Erythroblast (primary cell): ENCODE results near the gene CTIF.

ENCODE experiments used
- DNase-seq, 2 experiments: peaks; one replicate each; lab custom pipeline; 2025; lab: John Stamatoyannopoulos, UW
- GATA1 ChIP-seq: IDR thresholded peaks from 2 replicates; pipeline ENCODE4 v1.6.1; 2011; ENCODE audit warnings: low read depth, mild to moderate bottlenecking, control low read depth, low read length, moderate library complexity
- POLR2A ChIP-seq: IDR thresholded peaks from 2 replicates; pipeline ENCODE4 v1.6.1; 2011; ENCODE audit warnings: mild to moderate bottlenecking, low read length

Gene CTIF

DNA sequence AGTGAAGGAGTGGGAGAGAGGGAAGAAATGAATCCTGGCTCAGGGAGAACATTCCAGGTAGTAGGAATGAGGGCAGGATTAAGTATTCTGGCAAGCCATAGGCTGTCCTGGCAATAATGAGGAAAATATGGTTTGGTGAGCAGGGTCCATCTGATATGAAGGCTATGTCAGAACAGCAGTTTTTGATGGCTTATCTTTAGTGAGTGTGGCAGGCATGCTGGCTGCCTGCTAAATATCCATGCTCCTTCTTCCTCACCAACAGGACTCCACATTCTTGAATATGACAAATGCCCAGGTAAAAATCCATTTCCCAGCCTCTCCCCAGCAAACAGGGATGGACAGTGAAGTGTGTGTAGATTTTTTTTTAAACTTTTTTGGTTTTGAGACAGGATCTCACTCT lies 13.2 kb upstream of the CTIF start:
- TF ChIP-seq GATA1: no peak
- no peak for TF ChIP-seq POLR2A
- no peak for DNase-seq

DNA sequence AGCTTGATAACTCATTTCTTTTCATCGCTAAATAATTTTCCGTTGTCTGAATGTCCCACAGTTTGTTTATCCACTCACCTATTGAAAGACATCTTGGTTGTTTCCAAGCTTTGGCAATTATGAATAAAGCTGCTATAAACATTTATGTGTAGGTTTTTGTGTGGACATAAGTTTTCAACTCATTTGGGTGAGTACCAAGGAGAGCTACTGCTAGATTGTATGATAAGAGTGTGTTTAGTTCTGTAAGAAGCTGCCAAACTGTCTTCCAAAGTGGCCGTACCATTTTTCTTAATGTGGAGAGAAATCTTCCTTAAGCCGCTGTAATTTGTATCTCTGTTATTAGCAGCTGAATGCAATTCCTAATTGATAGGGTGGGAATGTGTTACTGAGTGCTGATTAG lies 11.4 kb upstream of the CTIF start:
- no peak for DNase-seq

DNA sequence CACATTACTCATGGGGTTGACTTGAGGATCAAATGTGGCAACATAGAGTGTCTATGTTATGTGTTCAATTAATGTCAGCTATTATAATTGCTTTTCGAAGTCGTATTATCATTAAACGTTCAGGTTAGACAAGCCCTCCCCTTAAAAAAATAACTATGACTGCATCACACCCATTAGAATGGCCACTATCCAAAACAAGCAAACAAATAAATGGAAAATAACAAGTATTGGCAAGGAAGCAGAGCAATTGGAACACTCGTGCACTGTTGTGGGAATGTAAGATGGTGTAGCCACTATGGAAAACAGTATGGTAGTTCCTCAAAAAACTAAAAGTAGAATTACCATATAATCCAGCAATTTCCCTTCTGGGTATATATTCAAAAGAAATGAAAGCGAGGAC lies 10.0 kb upstream of the CTIF start:
- no peak for TF ChIP-seq GATA1
- TF ChIP-seq POLR2A: no peak
- DNase-seq: no peak

More for the DNA sequence above, 11.4 kb upstream of the CTIF start:
- TF ChIP-seq GATA1 (no peak), POLR2A (no peak)

DNA sequence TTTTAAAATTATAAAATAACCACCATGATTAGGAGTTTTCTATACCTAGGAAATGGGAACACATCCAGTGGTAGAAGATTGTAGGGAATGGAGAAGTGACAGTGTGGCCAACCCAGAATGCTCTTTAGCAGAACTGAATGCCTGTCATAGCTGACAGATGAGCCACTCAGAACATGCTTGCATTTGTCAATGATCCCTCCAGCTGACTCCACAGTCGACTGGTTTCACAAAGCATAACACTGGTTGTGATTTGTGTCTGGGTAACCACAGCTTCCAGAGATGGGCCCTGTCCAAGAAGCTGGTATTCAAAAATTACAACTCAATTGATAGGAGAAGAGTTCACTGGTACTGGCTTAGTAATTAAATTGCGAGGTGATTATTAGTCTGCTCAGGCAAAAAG lies 9.0 kb upstream of the CTIF start:
- TF ChIP-seq GATA1: no peak
- no peak for DNase-seq

DNA sequence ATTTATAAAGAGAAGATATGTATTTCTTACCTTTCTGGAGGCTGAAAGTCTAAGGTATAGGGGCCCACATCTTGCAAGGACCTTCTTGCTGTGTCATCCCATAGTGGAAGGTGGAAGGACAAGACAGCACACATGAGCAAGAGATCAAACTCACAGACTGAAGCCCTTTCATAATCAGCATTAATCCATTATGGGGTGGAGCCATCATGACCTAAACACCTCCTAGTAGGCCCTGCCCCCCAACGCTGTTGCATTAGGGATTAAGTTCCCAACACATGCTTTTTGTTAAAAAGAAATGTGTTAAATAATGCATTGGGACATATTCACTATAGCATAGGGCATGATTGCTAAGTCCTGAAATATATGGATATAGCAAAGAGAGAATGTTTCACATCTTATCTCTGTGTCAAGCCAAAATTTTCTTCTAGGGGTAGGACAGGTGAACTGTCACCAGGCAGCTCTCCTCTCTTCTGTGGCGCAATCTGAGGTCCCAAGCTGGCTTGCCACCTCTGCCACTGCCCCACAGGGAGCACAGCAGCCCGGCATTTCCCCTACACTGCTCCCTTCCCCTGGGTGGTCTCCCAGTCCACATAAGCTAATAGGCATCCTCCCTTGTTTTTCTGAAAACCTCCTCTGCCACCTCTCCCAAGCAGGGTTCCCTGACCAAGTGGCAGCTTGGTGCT lies 8.3 kb upstream of the CTIF start:
- DNase-seq: no peak
- TF ChIP-seq POLR2A (no peak), GATA1 (no peak)

DNA sequence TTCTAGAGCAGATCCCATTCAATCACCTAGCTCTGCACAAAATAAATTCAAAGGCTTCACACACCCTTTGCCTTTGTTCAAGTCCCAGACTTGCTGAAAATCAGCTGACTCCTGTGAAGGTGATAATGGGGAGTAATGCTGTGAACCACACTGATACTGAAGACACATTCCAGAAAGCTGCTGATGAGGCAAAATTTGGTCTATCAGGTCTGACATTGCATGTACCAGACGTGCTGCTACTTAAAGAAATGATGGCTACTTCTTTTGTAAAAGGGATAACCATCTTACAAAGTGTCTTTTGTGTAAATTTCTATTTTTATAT lies 7.8 kb upstream of the CTIF start:
- TF ChIP-seq GATA1: no peak
- TF ChIP-seq POLR2A: no peak
- DNase-seq: no peak

DNA sequence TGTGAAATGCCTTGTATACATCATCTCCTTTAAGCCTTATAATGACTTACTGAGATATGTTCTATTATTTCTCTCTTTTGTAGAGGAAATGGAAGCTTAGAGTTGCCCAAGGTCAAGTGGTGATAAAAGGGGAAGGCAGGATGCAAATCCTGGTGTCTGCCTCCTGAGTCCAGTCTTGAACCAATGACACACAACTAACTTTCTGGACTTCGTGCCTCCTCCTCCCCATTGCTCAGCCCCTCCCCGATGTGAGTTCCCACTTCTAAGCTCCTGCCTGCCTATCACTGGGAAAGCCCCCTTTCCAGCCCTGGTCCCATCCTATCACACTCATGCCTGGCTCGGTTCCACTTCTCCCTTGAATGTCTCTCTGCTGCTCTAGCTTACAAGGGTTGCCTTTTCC lies 6.9 kb upstream of the CTIF start:
- TF ChIP-seq POLR2A (no peak), GATA1 (no peak)

DNA sequence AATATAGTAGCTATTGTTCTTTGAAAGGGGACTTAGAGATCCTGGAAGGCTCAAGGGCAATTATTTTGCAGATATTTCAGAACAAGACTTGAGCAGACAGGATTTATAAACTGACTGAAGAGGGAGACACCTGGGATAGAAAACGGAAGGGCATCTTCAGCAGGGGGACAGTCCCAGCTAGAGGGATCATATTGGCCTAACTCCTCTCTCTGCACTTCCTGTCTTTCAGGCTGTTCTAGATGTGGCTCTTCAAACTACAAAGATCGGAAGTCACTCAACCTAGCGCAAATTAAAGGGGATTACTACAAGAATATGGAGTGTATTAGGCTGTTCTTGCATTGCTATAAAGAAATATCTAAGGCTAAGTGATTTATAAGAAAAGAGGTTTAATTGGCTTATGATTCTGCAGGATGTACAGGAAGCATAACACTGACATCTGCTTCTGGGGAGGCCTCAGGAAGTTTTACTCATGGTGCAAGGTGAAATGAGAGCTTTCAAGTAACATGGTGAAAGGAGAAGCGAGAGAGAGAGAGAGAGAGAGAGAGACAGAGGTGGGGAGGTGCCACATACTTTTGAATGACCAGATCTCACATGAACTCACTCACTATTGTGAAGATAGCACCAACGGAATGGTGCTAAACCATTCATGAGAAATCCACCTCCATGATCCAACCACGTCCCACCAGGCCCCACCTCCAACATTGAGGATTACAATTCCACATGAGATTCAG lies 5.3 kb upstream of the CTIF start:
- DNase-seq: no peak
- TF ChIP-seq POLR2A (no peak), GATA1 (no peak)

More for the DNA sequence above, 6.9 kb upstream of the CTIF start:
- DNase-seq: no peak

DNA sequence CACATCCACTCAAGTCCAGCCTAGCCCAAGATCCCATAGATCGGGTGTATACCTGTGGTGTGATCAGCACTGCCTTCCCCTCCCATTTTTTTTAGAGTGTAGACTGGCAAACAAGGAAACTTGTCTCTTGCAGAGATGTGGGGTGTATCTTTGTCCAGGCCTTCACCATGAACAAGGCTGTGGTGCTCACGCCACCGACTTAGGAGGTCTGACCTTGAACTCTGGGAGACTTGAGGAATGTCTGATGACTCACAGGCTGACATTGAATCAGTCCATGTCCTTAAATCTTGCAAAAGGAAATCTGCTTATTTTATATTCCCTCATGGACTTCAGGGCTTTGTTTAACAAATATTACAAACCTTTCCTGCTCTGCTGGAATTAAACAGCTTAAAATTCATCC lies 4.5 kb upstream of the CTIF start:
- no peak for DNase-seq
- TF ChIP-seq POLR2A (no peak), GATA1 (no peak)

DNA sequence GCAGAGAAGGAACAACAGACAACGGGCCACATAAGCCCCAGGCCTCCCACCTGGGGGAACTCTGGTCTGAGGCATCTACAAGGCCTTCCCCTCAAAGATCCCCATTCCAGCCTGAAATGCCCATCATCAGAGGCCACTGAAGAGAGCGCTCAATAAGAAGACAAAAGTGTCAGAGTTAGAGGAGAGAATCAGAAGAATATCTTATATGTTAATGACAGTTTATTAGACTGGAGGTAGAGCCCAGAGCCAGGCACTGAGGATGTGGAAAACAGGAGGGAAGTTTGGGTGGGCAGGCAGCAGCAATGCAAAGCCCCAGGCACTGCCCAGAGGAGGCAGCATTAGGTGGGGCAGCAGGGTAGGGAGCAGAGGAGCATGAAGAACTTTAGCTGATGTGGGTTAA lies 2.9 kb upstream of the CTIF start:
- no peak for TF ChIP-seq GATA1
- DNase-seq: no peak

DNA sequence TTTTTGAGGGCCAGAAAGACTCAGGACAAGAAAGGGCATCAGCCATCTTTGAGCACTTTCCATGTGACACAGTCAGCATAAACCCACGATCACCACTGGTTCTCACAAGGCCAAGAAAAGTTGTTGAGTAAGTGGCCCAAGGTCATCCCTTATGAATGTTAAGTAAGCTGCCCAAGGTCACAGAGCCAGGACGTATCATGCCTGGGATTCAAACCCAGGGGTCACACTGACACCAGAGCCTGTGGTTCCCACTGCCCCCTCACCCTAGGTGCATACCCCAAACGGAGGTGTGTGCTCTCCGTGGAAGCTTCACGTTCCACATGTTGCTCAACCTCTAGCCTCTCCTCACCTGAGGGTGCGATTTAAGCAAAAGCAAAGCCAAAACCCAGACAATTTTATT lies 2.3 kb upstream of the CTIF start:
- DNase-seq: no peak
- TF ChIP-seq POLR2A (no peak), GATA1 (no peak)

DNA sequence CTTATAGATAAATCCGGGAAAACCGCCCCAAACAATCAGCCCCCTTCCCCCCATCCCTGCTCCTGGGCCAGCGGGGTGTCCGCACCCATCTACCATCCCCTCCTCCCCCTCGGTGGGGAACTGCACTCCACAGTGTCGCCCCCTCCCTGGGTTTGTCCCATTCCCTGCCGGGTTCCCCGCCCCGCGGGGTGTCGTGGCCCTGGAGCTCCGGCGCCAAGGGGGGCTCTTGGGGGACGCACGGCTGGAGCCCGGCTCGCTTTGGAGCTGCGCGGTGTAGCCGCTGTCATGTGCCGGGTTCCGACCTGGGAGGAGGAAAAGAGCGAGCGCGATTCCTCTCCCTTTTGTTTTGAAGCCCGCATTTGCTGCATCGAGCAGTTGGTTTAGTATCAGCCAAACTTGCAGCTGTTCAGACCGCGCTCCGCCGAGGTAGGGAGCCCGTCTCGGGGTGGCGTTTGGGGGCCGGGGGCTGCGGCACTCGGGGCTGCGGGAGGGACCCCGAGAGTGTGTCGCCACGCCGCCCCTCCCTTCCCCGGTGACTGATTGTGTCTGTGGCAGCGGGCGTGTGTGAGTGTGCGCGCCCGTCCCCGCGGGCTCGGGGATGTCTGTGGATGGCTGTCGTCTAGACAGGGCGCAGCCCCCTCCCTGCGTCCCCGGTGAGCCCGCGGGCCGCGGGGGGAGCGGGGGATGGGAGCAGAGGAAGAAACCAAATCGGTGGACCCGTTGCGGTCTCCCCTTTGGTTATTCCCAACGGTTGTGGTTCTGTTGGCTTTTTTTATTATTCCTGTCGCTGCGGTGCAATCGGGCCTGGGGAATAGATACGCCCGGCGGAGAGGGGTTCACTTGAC lies 797 bp downstream of the CTIF start:
- peak; percentile 53 to 54 for DNase-seq
- TF ChIP-seq POLR2A (no peak), GATA1 (no peak)

DNA sequence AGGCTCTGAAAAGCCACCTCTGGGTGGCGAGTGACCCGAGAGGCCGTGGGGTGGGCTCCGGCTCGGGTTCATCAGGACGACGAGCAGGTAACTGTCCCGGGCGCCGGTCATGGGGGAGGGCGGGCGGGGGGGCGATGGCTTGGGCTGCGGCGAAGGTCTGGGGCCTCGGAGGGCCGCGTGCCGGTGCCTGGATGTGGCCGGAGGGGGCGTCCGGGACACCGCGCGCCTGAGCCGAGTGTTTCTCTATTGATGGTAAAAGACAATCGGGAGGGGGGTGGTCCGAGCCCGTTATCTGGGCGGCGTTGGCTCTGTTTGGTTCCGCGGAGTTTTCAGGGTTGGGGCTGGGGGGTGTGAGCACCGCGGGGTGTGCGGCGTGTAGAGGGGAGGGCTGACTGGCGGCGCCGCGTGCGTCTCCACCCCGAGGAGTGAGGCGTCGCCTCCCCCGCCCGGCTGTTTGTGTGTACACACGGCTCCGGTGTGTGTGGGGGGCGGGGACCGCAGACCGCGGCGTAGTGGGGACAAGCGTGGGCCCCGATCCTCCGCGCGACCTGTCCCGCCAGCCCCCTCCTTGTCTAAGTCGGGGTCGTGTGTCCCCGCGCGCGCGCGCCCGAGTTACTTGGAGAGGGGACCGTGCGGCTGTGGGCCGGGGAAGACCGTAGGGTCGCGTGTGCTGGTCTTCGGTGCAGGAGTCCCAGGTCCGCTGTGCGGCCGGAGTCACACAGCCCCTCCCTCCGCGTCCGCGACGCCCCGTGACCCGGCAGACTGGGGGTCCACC lies 1.6 kb downstream of the CTIF start:
- peak; percentile 73 to 78 for DNase-seq
- TF ChIP-seq GATA1: no peak
- no peak for TF ChIP-seq POLR2A

DNA sequence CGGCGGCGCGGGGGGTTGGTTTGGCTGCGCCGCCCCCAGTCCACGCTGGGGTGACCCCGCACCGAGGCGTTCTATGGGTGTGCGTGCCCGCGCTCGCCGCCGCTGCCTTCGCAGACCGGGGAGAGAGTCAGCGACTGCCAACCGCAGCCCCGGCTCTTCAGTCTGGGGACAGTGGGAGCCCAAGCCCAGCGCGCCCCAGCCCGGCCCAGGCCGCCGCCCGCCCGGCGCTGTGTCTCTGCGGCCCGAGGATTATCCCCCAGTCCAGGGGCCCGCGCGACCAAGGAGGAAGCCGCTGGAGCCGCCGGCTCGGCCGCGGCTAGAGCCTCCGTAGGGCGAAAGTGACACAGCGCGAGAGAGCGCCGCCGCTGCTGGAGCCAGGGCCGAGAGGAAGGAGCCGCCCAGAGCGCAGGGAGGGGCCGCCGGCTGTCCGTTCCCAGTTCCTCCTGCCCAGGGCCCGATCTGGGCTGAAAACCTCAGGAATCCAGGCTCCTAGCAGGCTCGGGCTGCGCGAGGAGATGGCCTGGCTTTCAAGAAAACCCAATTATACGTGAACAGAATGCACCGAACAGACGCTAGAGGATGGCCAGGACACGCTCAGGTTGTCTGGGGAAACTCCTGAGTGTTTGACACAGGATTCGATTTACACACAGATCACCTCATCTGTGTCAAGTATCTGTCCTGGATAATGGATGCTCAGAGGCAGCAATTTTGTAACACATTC lies 2.4 kb downstream of the CTIF start:
- peak; percentile 70 to 79 for DNase-seq
- TF ChIP-seq GATA1 (no peak), POLR2A (no peak)
